HL-60 (cell line): ENCODE measurements around the gene ASS1.

Experiments used
- CTCF ChIP-seq: IDR thresholded peaks from one replicate; pipeline ENCODE4 v1.5.1; 2011; ENCODE audit warnings: low read length, control low read depth, inconsistent platforms; ENCODE audit not compliant: insufficient read depth
- GABPA ChIP-seq: IDR thresholded peaks from 2 replicates; pipeline ENCODE4 v1.6.1; 2012; ENCODE audit warnings: low read depth
- POLR2AphosphoS5 ChIP-seq: IDR thresholded peaks from 2 replicates; pipeline ENCODE4 v1.6.1; 2012; ENCODE audit warnings: low read depth
- REST ChIP-seq: IDR thresholded peaks from 2 replicates; pipeline ENCODE4 v1.6.1; 2012; ENCODE audit warnings: low read depth; ENCODE audit not compliant: insufficient replicate concordance
- SPI1 ChIP-seq: IDR thresholded peaks from 2 replicates; pipeline ENCODE4 v1.6.1; 2012; ENCODE audit warnings: low read depth, mild to moderate bottlenecking, borderline replicate concordance

GRCh38 chr9:130454096-130454811 is 9.5 kb downstream of the ASS1 start:
- no peak for TF ChIP-seq CTCF
- TF ChIP-seq POLR2AphosphoS5: no peak
- no peak for TF ChIP-seq GABPA
- TF ChIP-seq REST: no peak
- TF ChIP-seq SPI1: no peak
